NCI-H345 treated with DMSO at 0.1 percent for 48 hours (cell line): ENCODE data around the gene BTBD8.

ENCODE experiments used
- DNase-seq: peaks from one replicate; lab custom pipeline; 2025; ENCODE audit not compliant: unreplicated experiment; lab: John Stamatoyannopoulos, UW

Gene BTBD8

GRCh38 chr1:92091625-92092024 lies 11.5 kb downstream of the BTBD8 start:
- DNase-seq, result no peak

GRCh38 chr1:92094090-92094489 lies 13.9 kb downstream of the BTBD8 start:
- DNase-seq, result no peak

GRCh38 chr1:92094595-92094994 lies 14.4 kb downstream of the BTBD8 start:
- DNase-seq, result no peak

GRCh38 chr1:92095874-92096273 lies 15.7 kb downstream of the BTBD8 start:
- no peak for DNase-seq

- DNase-seq, result no peak
Observed at GRCh38 chr1:92096317-92096716, 16.2 kb downstream of the BTBD8 start.

- no peak for DNase-seq
Observed at GRCh38 chr1:92105546-92106081, 25.5 kb downstream of the BTBD8 start.

GRCh38 chr1:92108631-92109030 lies 28.5 kb downstream of the BTBD8 start:
- no peak for DNase-seq

GRCh38 chr1:92117526-92117925 lies 37.4 kb downstream of the BTBD8 start:
- DNase-seq, result no peak

GRCh38 chr1:92118826-92119225 lies 38.7 kb downstream of the BTBD8 start:
- DNase-seq, result no peak

- no peak for DNase-seq
Observed at GRCh38 chr1:92123868-92124267, 43.7 kb downstream of the BTBD8 start.

- DNase-seq, result no peak
Observed at GRCh38 chr1:92125204-92125603, 45.1 kb downstream of the BTBD8 start.

GRCh38 chr1:92126088-92126487 lies 45.9 kb downstream of the BTBD8 start:
- no peak for DNase-seq

GRCh38 chr1:92134331-92134730 lies 54.2 kb downstream of the BTBD8 start:
- no peak for DNase-seq

GRCh38 chr1:92136341-92136740 lies 56.2 kb downstream of the BTBD8 start:
- DNase-seq, result no peak

- no peak for DNase-seq
Observed at GRCh38 chr1:92154934-92155333, 74.8 kb downstream of the BTBD8 start.

- DNase-seq, result no peak
Observed at GRCh38 chr1:92159593-92159992, 79.4 kb downstream of the BTBD8 start.

GRCh38 chr1:92165389-92165788 lies 85.2 kb downstream of the BTBD8 start:
- no peak for DNase-seq

GRCh38 chr1:92167151-92167550 lies 87.0 kb downstream of the BTBD8 start:
- DNase-seq, result no peak

- no peak for DNase-seq
Observed at GRCh38 chr1:92168657-92169056, 88.5 kb downstream of the BTBD8 start.

GRCh38 chr1:92169214-92170005 lies 89.3 kb downstream of the BTBD8 start:
- no peak for DNase-seq

GRCh38 chr1:92184632-92185031 lies 104.5 kb downstream of the BTBD8 start:
- no peak for DNase-seq

- DNase-seq, result no peak
Observed at GRCh38 chr1:92186081-92186480, 105.9 kb downstream of the BTBD8 start.
